Stimulated activated CD8-positive, alpha-beta memory T cell treated with anti-CD3 and anti-CD28 coated beads, Interleukin-7, amount 100 ng/mL, for 4 hours (primary cell): Measurements from ENCODE around the gene GXYLT2.
"Not testable (repeated sequence)": the region's sequence is repeated elsewhere in the genome, so short reads cannot be mapped to it uniquely, and the experiment has no call there.

Experiments used
- DNase-seq, 2 donors: peaks; one replicate each; pipeline ENCODE4 v3.0.0-alpha.2; 2020; ENCODE audit warnings: low read depth in 2 of 2

The GXYLT2 gene

GRCh38 chr3:72892870-72893269 lies 5.0 kb downstream of the GXYLT2 start:
- DNase-seq: no peak

- no peak for DNase-seq
Observed at GRCh38 chr3:72894976-72895552, 7.2 kb downstream of the GXYLT2 start.

GRCh38 chr3:72896996-72897757 lies 9.3 kb downstream of the GXYLT2 start:
- DNase-seq: no peak

GRCh38 chr3:72897758-72898007 lies 9.8 kb downstream of the GXYLT2 start:
- DNase-seq: no peak

DNA sequence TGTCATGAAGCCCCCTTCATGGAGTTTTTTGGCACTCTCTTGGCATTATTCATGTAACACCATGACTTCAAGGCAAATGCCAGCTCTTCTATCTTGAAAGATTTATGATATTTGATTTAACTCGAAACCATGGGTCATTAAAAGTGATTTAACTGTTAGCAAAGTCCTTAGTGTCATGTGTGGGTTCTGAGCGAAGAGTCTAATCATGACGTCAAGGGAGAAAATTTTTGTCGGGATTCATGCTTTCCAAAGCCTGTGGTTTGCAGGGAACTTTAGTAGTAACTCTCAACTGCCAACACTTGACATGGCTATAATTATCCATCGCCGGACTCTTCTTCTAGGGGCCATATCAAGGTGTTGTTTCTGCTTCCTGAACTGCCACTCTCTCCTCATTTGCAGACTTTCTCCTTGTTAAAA lies 11.5 kb downstream of the GXYLT2 start:
- DNase-seq: no peak

DNA sequence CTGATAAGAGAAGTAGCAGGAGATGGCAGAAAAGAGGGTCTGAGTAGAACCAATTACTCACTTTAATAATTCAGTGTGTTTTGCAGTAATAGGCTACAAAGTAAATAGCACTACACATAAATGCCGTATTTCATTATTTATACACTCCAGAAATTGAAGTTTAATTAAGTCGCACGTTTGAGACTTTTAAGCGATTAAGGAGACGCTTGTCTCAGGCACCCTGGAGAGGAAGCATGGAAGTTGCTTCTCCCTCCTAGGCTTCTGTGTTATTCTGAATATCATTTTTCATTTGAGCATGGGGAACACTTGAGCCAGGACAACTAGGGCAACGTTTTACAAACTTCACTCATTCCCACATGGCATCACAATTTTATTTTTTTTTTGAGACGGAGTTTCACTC lies 12.2 kb downstream of the GXYLT2 start:
- DNase-seq: no peak

- DNase-seq: no peak
Observed at GRCh38 chr3:72901840-72902239, 14.0 kb downstream of the GXYLT2 start.

DNA sequence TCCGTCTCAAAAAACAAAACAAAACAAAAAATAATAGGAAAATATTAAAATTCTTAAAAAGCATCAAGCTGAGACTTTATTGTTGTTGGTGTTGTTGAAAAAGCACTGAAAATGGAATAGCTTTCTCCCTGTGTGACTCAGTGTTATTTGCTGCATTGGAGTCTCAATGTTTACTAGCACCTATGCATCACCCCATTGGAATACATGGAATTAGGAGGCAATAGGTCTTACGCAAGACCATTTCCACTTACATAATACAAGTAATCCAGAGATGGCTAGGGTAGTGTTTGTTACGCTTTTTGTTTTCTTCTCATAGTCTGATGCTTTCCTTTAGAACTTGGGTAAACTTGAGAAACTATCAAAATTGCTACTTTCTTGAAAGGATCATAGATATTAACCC lies 15.2 kb downstream of the GXYLT2 start:
- no peak for DNase-seq

GRCh38 chr3:72904163-72904562 lies 16.3 kb downstream of the GXYLT2 start:
- DNase-seq: no peak

- no peak for DNase-seq
Observed at GRCh38 chr3:72906154-72906553, 18.3 kb downstream of the GXYLT2 start.

DNA sequence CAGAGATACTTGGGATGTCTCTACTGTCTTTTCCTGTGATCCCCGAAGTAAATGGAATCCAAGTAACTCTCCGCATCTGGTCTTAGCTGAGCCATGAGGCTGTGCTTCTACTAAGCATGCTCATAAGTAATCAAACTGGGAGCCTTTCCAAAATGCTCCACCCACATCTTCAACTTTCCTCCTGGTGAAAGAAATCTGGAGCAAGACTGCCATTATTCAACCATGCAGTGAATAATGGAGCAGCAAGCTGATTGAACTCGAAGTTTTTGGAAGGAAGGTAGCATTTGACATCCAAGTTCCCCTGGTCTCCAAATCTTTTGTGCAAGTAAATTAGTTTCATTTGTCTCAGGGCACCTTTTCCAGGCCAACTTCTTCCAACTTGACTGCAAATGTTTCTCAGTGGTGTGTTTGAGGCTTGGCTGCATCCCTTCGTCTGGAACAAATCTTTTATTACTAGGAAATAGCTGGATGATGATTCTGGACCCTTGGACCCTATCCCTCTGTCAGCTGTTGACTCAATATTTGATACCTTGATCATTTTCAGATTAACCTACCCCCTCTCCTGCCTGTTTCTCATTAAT lies 19.4 kb downstream of the GXYLT2 start:
- no peak for DNase-seq

- DNase-seq: no peak
Observed at GRCh38 chr3:72907731-72908620, 20.1 kb downstream of the GXYLT2 start.

- DNase-seq: no peak
Observed at GRCh38 chr3:72909591-72909990, 21.7 kb downstream of the GXYLT2 start.

- DNase-seq: no peak
Observed at GRCh38 chr3:72912532-72912931, 24.7 kb downstream of the GXYLT2 start.

DNA sequence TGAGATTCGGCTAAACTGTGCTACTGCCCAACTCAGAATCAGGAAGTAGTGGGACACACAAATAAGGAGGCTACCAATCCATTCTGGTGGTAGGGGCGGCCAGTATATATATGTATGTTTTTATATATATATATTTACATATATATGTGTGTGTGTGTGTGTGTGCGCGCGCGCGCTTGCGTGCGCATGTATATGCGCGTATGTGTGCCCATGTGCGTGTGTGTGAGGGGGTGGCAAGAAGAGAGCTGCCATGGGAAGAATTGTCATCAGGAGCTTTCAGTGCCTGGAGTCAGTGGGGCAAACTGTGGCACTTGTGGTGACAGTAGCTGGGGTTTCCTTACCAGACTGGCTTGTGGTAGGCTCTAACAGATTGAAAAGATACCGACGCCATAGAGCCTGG lies 26.5 kb downstream of the GXYLT2 start:
- DNase-seq: no peak

DNA sequence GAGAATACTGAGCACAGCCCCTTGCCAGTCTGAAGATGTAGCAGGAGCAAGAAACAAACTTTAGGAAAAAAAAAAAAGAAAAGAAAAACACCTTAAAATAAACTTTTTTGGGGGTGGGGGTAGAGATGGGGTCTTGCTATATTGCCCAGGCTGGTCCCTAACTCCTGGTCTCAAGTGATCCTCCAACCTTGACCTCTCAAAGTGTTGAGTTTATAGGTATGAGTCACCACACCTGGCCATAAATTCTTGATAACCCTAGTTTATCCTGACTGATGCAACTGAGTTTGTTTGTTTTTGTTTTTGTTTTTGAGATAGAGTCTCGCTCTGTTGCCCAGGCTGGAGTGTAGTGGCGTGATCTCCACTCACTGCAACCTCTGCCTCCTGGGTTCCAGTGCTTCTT lies 28.4 kb downstream of the GXYLT2 start:
- no peak for DNase-seq

GRCh38 chr3:72919520-72919919 lies 31.7 kb downstream of the GXYLT2 start:
- no peak for DNase-seq

DNA sequence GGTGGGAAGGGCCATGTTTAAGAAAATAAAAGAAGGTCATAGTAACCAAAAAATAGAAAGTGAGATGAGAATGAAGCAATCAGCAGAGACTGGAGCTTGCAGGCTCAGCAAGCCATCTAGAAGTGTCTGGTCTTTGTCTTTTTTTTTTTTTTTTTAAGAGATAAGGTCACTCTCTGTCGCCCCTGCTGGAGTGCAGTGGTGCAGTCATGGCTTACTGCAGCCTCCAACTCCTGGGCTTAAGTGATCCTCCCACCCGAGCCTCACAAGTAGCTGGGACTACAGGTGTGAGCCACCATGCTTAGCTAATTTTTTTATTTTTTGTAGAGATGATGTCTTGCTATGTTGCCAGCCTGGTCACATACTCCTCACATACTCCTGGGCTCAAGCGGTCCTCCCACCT lies 36.2 kb downstream of the GXYLT2 start:
- DNase-seq: no peak

DNA sequence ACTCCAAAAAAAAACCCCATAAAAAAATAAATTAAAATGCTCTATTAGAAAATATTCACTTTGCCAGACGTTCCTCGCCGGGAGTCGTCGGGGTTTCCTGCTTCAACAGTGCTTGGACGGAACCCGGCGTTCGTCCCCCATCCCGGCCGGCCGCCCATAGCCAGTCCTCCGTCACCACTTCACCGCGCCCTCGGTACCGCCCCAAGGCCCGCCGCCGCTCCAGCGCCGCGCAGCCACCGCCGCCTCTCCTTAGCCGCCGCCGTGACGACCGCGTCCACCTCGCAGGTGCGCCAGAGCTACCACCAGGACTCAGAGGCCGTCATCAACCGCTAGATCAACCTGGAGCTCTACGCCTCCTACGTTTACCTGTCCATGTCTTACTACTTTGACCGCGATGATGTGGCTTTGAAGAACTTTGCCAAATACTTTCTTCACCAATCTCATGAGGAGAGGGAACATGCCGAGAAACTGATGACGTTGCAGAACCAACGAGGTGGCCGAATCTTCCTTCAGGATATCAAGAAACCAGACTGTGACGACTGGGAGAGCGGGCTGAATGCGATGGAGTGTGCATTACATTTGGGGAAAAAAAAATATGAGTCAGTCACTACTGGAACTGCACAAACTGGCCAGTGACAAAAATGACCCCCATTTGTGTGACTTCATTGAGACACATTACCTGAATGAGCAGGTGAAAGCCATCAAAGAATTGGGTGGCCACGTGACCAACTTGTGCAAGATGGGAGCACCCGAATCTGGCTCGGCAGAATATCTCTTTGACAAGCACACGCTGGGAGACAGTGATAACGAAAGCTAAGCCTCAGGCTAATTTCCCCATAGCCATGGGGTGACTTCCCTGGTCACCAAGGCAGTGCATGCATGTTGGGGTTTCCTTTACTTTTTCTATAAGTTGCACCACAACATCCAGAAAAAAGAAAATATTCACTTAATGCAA lies 41.2 kb downstream of the GXYLT2 start:
- DNase-seq: not testable (repeated sequence)

GRCh38 chr3:72930754-72931153 lies 42.9 kb downstream of the GXYLT2 start:
- no peak for DNase-seq

DNA sequence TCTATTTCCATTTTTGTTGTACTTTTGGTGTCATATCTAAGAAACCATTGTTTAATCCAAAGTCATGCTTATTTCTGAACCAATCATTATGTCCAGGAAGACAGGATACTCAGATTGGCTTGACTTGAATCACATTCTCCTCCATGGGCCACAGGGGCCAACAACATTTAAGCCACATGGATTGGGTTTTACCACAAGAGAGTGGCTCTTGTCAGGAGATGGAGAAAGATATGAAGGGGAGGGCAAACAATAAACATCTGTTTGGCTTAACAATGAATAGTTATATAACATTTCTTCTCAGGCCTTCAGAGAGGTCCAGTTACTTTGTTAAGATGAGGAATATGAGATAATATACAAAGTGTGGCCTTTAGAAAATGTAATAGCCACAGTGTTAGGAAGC lies 44.6 kb downstream of the GXYLT2 start:
- DNase-seq: no peak
